ENCODE data around the gene SLC12A8. TPM values are rescaled to one million over a fixed set of nuclear protein-coding genes. Genes with fewer than 3 reads are reported as not detected.

The SLC12A8 gene
- total RNA-seq, 1 donor from 2014 or later = 8.0 TPM

- H3K9me3 Mint-ChIP-seq = peaks cover 12% of the 10 kb centered on the region
- peaks cover 9% of the 10 kb centered on the region for H3K36me3 Mint-ChIP-seq
- TF ChIP-seq, protein P1, sequence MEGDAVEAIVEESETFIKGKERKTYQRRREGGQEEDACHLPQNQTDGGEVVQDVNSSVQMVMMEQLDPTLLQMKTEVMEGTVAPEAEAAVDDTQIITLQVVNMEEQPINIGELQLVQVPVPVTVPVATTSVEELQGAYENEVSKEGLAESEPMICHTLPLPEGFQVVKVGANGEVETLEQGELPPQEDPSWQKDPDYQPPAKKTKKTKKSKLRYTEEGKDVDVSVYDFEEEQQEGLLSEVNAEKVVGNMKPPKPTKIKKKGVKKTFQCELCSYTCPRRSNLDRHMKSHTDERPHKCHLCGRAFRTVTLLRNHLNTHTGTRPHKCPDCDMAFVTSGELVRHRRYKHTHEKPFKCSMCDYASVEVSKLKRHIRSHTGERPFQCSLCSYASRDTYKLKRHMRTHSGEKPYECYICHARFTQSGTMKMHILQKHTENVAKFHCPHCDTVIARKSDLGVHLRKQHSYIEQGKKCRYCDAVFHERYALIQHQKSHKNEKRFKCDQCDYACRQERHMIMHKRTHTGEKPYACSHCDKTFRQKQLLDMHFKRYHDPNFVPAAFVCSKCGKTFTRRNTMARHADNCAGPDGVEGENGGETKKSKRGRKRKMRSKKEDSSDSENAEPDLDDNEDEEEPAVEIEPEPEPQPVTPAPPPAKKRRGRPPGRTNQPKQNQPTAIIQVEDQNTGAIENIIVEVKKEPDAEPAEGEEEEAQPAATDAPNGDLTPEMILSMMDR (IDR thresholded peaks at IDR 0.05; ENCODE audit: unreplicated experiment) = no peak
- DNase-seq (ENCODE audit: low spot score in 2 of 2, unreplicated experiment in 2 of 2) = no peak
- no peak overlapping the region for H3K27ac Mint-ChIP-seq
- no peak overlapping the region for H3K4me3 Mint-ChIP-seq
- H3K27me3 Mint-ChIP-seq (ENCODE audit: low read depth) = no peaks in the 10 kb centered on the region
- peaks cover 22% of the 10 kb centered on the region for H3K4me1 Mint-ChIP-seq
Measured at GRCh38 chr3:125035217-125035616, 177.3 kb downstream of the SLC12A8 start.

GRCh38 chr3:125033616-125034015 lies 178.9 kb downstream of the SLC12A8 start:
- Mint-ChIP-seq H3K4me1 (peaks cover 6% of the 10 kb centered on the region), H3K27ac (no peak overlapping the region), H3K4me3 (no peak overlapping the region), H3K36me3 (peaks cover 9% of the 10 kb centered on the region), H3K27me3 (ENCODE audit: low read depth) (no peaks in the 10 kb centered on the region), H3K9me3 (peaks cover 17% of the 10 kb centered on the region)
- no peak for DNase-seq (ENCODE audit: low spot score in 2 of 2, unreplicated experiment in 2 of 2)
- TF ChIP-seq, protein P1 (IDR thresholded peaks at IDR 0.05; ENCODE audit: unreplicated experiment) = no peak

DNA sequence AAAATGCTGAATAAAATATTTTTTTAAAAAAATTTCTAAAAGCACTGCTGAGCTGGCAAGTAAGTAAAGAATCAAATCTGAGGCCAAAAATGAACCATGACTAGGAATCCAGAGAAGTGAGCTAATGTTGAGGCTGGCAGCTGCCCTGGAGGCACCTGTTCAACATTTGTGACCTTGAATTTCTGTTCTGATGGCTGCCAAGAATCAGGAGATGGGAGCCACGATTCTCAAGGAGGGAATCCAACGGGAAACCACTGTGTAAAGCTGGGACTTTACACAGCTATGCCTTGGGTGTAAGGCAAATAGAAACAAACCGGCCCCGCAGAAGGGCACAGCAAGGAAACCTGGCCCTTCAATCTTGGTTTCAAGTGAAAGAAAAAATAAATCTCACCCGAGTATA lies 179.4 kb downstream of the SLC12A8 start:
- peaks cover 4% of the 10 kb centered on the region for H3K4me1 Mint-ChIP-seq
- H3K36me3 Mint-ChIP-seq = peaks cover 9% of the 10 kb centered on the region
- no peak for DNase-seq (ENCODE audit: low spot score in 2 of 2, unreplicated experiment in 2 of 2)
- no peak overlapping the region for H3K4me3 Mint-ChIP-seq
- no peak overlapping the region for H3K27ac Mint-ChIP-seq
- peaks cover 17% of the 10 kb centered on the region for H3K9me3 Mint-ChIP-seq
- TF ChIP-seq, protein P1 (IDR thresholded peaks at IDR 0.05; ENCODE audit: unreplicated experiment) = no peak
- no peaks in the 10 kb centered on the region for H3K27me3 Mint-ChIP-seq (ENCODE audit: low read depth)

DNA sequence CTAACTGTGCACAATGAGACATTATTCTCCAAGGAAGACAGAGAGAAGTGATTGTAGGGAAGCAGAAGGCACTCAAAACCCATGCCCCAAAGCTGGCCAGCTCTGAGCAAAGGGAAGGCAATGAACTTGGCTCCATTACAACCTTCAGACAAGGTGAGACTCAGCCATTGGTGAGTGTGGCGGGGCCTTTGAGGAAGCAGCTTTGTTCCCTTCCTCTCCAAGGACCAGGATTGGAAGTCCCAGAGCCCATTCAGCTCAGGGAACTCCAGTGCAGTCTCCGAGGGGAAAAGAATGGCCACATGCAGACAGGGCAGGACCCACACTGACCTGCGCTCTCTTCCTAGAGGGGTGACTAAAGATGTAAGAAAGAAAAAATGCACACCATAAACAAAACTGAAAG lies 179.9 kb downstream of the SLC12A8 start:
- H3K4me3 Mint-ChIP-seq = no peak overlapping the region
- no peaks in the 10 kb centered on the region for H3K27me3 Mint-ChIP-seq (ENCODE audit: low read depth)
- H3K4me1 Mint-ChIP-seq = peaks cover 1% of the 10 kb centered on the region
- H3K9me3 Mint-ChIP-seq = peaks cover 17% of the 10 kb centered on the region
- no peak overlapping the region for H3K27ac Mint-ChIP-seq
- peaks cover 9% of the 10 kb centered on the region for H3K36me3 Mint-ChIP-seq
- TF ChIP-seq, protein P1 (IDR thresholded peaks at IDR 0.05; ENCODE audit: unreplicated experiment) = no peak
- no peak for DNase-seq (ENCODE audit: low spot score in 2 of 2, unreplicated experiment in 2 of 2)

Small RNA genes lying within 50 kb of the gene (microRNA-seq; reads per million reads assigned to microRNA genes)
- not detected for gene MIR5092

Other genes starting within 250 kb of the SLC12A8 start
- gene HEG1, start 156.8 kb downstream of the SLC12A8 start, total RNA-seq = 12.8 to 14.4 TPM (median 13.8 TPM) in 3 replicates
- gene ZNF148, start 162.6 kb upstream of the SLC12A8 start, total RNA-seq = 52.1 to 54.3 TPM (median 53.6 TPM) in 3 replicates

All from mesothelial cell of epicardium (in vitro differentiated cells).